Left ventricle myocardium superior (tissue), 1 donor: ENCODE results near the gene SNX33. TPM values are rescaled to one million over a fixed set of nuclear protein-coding genes. Genes with fewer than 3 reads are reported as not detected.
A peak's percentile ranks its signal among the peaks of the same experiment; 100 is the strongest.
"Not testable (repeated sequence)": the region's sequence is repeated elsewhere in the genome, so short reads cannot be mapped to it uniquely, and the experiment has no call there.

ENCODE experiments used
- ATAC-seq: fragments of 200-7000 bp; cut with Tn5 transposase; one replicate; pipeline ENCODE4 v1.9.1; 2020; ENCODE audit warnings: mild to moderate bottlenecking, moderate library complexity
- DNase-seq: peaks from one replicate; pipeline ENCODE4 v3.0.0-alpha.2; 2020
- intact Hi-C: fragments of 100-400 bp; cut with micrococcal nuclease; formaldehyde crosslinking; loops from one replicate; pipeline ENCODE4 v1.11.0; 2022
- total RNA-seq: library from RNA; stranded (reverse); fragmentation: NEBNext Ultra II Directional; extraction: Animal tissue kit (Norgen Biotek cat#: 25700); gene quantifications from one replicate; pipeline ENCODE4 v1.2.1, GENCODE V29; 2021
- donor health status: DM: no; HTN: yes; CAD: no; lungs with severe emphysema.

SNX33 gene
- total RNA-seq, 1 donor from 2014 or later, result 12.0 TPM

- intact Hi-C loops, result no loop called here
- peak; percentile 88 for ATAC-seq
- DNase-seq, result peak; percentile 88
Measured at GRCh38 chr15:75694241-75695182, 46.8 kb downstream of the SNX33 start.

- intact Hi-C loops, result no loop called here
- DNase-seq (no peak), ATAC-seq (no peak)
Measured at GRCh38 chr15:75695220-75695619, 47.5 kb downstream of the SNX33 start.

- DNase-seq (no peak), ATAC-seq (no peak)
- intact Hi-C loops, result no loop called here
Measured at GRCh38 chr15:75695634-75696310, 48.1 kb downstream of the SNX33 start.

GRCh38 chr15:75696311-75696720 lies 48.6 kb downstream of the SNX33 start:
- ATAC-seq (no peak), DNase-seq (no peak)
- intact Hi-C loops, result no loop called here

GRCh38 chr15:75696854-75697259 lies 49.1 kb downstream of the SNX33 start:
- intact Hi-C loops, result no loop called here
- ATAC-seq (no peak), DNase-seq (no peak)

GRCh38 chr15:75697523-75697922 lies 49.8 kb downstream of the SNX33 start:
- DNase-seq (no peak), ATAC-seq (no peak)
- intact Hi-C loops, result no loop called here

GRCh38 chr15:75697974-75698747 lies 50.4 kb downstream of the SNX33 start:
- intact Hi-C loops, DNase-seq, ATAC-seq: not testable (repeated sequence)

GRCh38 chr15:75699517-75699916 lies 51.8 kb downstream of the SNX33 start:
- peak; percentile 61 for DNase-seq
- intact Hi-C loops, result not testable (repeated sequence)
- peak; percentile 11 for ATAC-seq

- intact Hi-C loops, result not testable (repeated sequence)
- DNase-seq (peak; percentile 76), ATAC-seq (peak; percentile 41)
Measured at GRCh38 chr15:75699961-75700874, 52.5 kb downstream of the SNX33 start.

GRCh38 chr15:75701071-75702003 lies 53.6 kb downstream of the SNX33 start:
- intact Hi-C loops, ATAC-seq, DNase-seq: not testable (repeated sequence)

GRCh38 chr15:75702436-75702835 lies 54.7 kb downstream of the SNX33 start:
- ATAC-seq, result no peak
- DNase-seq, result no peak
- intact Hi-C loops, result no loop called here

- peak; percentile 54 for ATAC-seq
- intact Hi-C loops, DNase-seq: not testable (repeated sequence)
Measured at GRCh38 chr15:75703440-75704262, 55.9 kb downstream of the SNX33 start.

- no peak for DNase-seq
- intact Hi-C loops, result no loop called here
- no peak for ATAC-seq
Measured at GRCh38 chr15:75704263-75704615, 56.5 kb downstream of the SNX33 start.

- ATAC-seq (no peak), DNase-seq (no peak)
- intact Hi-C loops, result no loop called here
Measured at GRCh38 chr15:75704618-75705017, 56.9 kb downstream of the SNX33 start.

- intact Hi-C loops, DNase-seq, ATAC-seq: not testable (repeated sequence)
Measured at GRCh38 chr15:75705375-75705774, 57.7 kb downstream of the SNX33 start.

GRCh38 chr15:75705854-75706681 lies 58.4 kb downstream of the SNX33 start:
- intact Hi-C loops, result no loop called here
- ATAC-seq, result no peak
- no peak for DNase-seq
